RPMI7951 (cell line): ENCODE results near the gene RNF135. TPM values are rescaled to one million over a fixed set of nuclear protein-coding genes. Genes with fewer than 3 reads are reported as not detected.

Experiments
- total RNA-seq: library from RNA; depleted of rRNA; stranded (reverse); fragments of >200 nt; shearing (Covaris generic); gene quantifications from 2 replicates; pipeline ENCODE4 v1.2.3, GENCODE V29; 2014; rRNA removed

The RNF135 gene
- total RNA-seq, 1 experiment from 2014 or later, result 8.4 TPM

Other genes starting within 250 kb of the RNF135 start
- gene CRLF3, start 146.3 kb upstream of the RNF135 start, total RNA-seq, result 14.9 and 17.1 TPM in 2 replicates
- 5.1 and 7.9 TPM in 2 replicates for gene ATAD5, start 139.1 kb upstream of the RNF135 start, total RNA-seq
- gene TEFM, start 64.8 kb upstream of the RNF135 start, total RNA-seq, result 17.2 and 19.2 TPM in 2 replicates
- 0.20 TPM in 1 of 2 replicates, not detected in the other for gene ADAP2, start 49.1 kb upstream of the RNF135 start, total RNA-seq
- gene NF1, start 123.9 kb downstream of the RNF135 start, total RNA-seq, result 23.8 and 30.2 TPM in 2 replicates